Chondrocyte (in vitro differentiated cells): ENCODE measurements around the gene AP3S2. TPM values are rescaled to one million over a fixed set of nuclear protein-coding genes. Genes with fewer than 3 reads are reported as not detected.
"Not testable (repeated sequence)": the region's sequence is repeated elsewhere in the genome, so short reads cannot be mapped to it uniquely, and the experiment has no call there.

ENCODE experiments used
- DNase-seq: peaks from one replicate; pipeline ENCODE4 v3.0.0; 2021; ENCODE audit warnings: mixed read lengths, low spot score
- H3K27ac Mint-ChIP-seq: one replicate; pipeline ENCODE4 v1.8.0; 2021; ENCODE audit warnings: mild to moderate bottlenecking, moderate library complexity, mixed read lengths; ENCODE audit not compliant: unreplicated experiment
- H3K27me3 Mint-ChIP-seq: 2 replicates; pipeline ENCODE4 v1.8.0; 2021; ENCODE audit warnings: low read depth, mixed read lengths
- H3K36me3 Mint-ChIP-seq: 2 replicates; pipeline ENCODE4 v1.8.0; 2021; ENCODE audit warnings: low read depth, mixed read lengths
- H3K4me1 Mint-ChIP-seq: 2 replicates; pipeline ENCODE4 v1.8.0; 2021; ENCODE audit warnings: low read depth, mild to moderate bottlenecking, mixed read lengths
- H3K4me3 Mint-ChIP-seq: one replicate; pipeline ENCODE4 v1.8.0; 2021; ENCODE audit warnings: mild to moderate bottlenecking, moderate library complexity, mixed read lengths; ENCODE audit not compliant: unreplicated experiment
- H3K9me3 Mint-ChIP-seq: 2 replicates; pipeline ENCODE4 v1.8.0; 2021; ENCODE audit warnings: low read depth, mixed read lengths
- CTCF ChIP-seq: fragments of 200-600 bp; sonication (generic); IDR thresholded peaks from 2 replicates; pipeline ENCODE4 v1.5.0; 2021; ENCODE audit warnings: antibody characterized with exemption, mild to moderate bottlenecking, moderate library complexity
- total RNA-seq: library from RNA; stranded (reverse); gene quantifications from 3 replicates; pipeline ENCODE4 v1.2.1, GENCODE V29; 2021

The AP3S2 gene
- total RNA-seq, 1 donor from 2014 or later, result 24.4 TPM

DNA sequence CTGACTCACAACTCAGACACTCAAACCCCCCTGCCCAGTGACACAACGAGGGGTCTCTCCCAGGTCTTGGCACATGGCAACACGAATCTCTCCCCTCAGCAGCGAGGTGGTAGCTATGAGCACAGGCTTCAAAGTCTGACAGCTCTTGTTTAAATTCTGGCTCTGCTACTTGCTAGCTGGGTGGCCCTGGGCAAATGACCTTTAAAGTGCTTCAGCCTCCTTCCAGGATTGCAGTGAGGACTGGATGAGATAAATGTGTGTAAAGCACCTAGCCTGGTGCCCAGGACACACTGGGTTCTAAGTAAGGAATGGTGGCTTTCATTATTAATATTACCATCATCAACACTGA is 56.0 kb downstream of the AP3S2 start:
- no peaks in the 10 kb centered on the region for H3K27me3 Mint-ChIP-seq
- H3K27ac Mint-ChIP-seq, result peak overlapping the region; percentile 97
- TF ChIP-seq CTCF, result no peak
- H3K36me3 Mint-ChIP-seq, result peaks cover 30% of the 10 kb centered on the region
- no peaks in the 10 kb centered on the region for H3K9me3 Mint-ChIP-seq
- no peak overlapping the region for H3K4me3 Mint-ChIP-seq
- no peak for DNase-seq
- peaks cover 56% of the 10 kb centered on the region for H3K4me1 Mint-ChIP-seq

GRCh38 chr15:89837134-89837829 is 56.5 kb downstream of the AP3S2 start:
- no peaks in the 10 kb centered on the region for H3K9me3 Mint-ChIP-seq
- peaks cover 56% of the 10 kb centered on the region for H3K4me1 Mint-ChIP-seq
- H3K36me3 Mint-ChIP-seq, result peaks cover 30% of the 10 kb centered on the region
- H3K4me3 Mint-ChIP-seq, result peak overlapping the region; percentile 54
- TF ChIP-seq CTCF, result no peak
- no peak for DNase-seq
- peak overlapping the region; percentile 97 for H3K27ac Mint-ChIP-seq
- no peaks in the 10 kb centered on the region for H3K27me3 Mint-ChIP-seq

DNA sequence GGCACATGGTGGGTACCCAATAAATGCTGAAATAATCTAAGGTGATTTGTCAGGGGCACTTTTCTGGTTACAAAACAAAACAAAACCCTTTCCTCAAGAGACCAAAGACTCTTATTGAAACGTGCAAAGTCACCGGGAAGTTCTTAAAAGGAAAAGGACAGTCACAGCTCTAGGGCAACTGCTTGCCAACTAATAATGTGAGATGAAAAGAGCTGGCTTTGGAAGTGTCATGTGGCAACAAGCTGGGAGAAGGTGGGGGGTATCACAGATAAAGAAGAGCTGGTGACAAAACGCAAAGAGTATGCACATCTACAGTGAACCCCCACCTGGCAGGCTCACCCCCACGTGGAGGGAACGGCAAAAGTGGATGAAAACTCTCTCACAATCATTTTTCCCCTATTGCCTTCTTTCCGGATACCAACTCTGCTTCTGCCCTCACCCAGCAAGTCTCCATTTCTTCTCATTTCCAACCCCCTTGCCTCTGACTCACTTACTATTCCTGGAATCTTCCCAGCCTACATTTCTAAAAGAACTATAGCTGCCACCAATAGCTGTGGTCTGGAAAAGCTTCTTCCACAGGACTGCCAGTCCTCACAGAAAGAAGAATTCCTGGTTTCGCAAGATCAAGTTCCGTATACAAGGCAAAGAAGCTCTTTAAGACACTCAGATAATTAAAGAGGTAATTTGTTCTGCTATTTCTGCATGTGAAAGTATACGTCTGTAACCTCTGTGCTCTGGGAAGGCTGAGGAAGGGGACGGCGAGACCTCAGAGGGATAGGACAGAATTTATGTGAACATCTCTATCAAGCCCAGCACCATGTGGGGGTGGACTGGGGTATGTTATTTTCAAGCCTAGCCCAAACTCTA is 57.3 kb downstream of the AP3S2 start:
- H3K36me3 Mint-ChIP-seq, result peaks cover 26% of the 10 kb centered on the region
- H3K4me3 Mint-ChIP-seq, result peak overlapping the region; percentile 54
- TF ChIP-seq CTCF, result no peak
- no peaks in the 10 kb centered on the region for H3K27me3 Mint-ChIP-seq
- DNase-seq, result no peak
- H3K27ac Mint-ChIP-seq, result peak overlapping the region; percentile 97
- no peaks in the 10 kb centered on the region for H3K9me3 Mint-ChIP-seq
- peaks cover 50% of the 10 kb centered on the region for H3K4me1 Mint-ChIP-seq

DNA sequence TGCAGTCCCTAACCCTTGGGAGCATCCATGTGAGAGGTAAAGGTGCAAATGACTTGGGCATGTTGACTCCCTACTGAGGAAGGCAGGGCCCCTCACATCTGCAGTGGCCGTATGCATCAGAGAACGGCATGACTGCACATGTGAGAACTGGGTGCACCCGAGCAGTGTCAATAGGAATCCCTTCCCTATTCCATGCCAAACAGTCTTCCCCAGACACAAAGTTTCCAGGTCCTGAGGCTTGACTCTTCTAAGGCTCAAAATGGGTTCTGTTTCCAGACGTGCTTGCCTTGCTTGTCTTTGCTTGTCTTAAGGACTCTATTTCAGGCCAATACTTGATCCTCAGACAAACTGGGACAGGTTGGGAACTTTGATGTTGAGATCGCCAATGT is 58.6 kb downstream of the AP3S2 start:
- no peaks in the 10 kb centered on the region for H3K9me3 Mint-ChIP-seq
- TF ChIP-seq CTCF, result no peak
- peaks cover 50% of the 10 kb centered on the region for H3K4me1 Mint-ChIP-seq
- H3K27me3 Mint-ChIP-seq, result no peaks in the 10 kb centered on the region
- H3K4me3 Mint-ChIP-seq, result no peak overlapping the region
- H3K36me3 Mint-ChIP-seq, result peaks cover 26% of the 10 kb centered on the region
- peak overlapping the region; percentile 97 for H3K27ac Mint-ChIP-seq
- DNase-seq, result no peak

DNA sequence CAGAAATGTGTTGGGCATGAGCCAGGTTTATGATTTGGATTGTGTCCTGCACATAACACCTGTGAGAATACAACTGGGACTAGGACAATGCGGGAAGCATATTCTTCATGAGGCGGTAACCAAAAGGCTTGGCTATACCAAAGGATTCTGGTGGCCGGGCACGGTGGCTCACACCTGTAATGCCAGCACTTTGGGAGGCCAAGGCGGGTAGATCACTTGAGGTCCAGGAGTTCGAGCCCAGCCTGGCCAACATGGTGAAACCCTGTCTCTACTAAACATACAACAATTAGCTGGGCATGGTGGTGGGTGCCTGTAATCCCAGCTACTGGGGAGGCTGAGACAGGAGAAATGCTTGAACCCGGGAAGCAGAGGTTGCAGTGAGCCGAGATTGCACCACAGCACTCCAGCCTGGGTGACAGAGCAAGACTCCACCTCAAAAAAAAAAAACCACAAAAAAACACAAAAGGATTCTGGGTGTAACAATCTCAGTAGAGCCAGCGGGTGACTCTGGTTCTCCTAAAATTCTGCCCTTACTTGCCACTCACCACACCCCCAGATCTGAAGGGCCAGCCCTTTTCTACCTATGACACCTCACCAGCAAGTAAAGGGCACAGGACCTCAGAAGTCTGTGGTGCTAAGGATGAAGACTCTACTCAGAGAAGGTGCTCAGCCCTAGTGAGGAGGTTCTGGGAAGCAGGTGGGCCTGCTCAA is 59.2 kb downstream of the AP3S2 start:
- Mint-ChIP-seq H3K36me3 (peaks cover 23% of the 10 kb centered on the region), H3K4me1 (peaks cover 54% of the 10 kb centered on the region)
- not testable (repeated sequence) for H3K9me3 Mint-ChIP-seq, DNase-seq, H3K27ac Mint-ChIP-seq, H3K4me3 Mint-ChIP-seq, H3K27me3 Mint-ChIP-seq
